Fibroblast of pulmonary artery (primary cell): ENCODE measurements around the gene AGPAT3.

ENCODE experiments used
- DNase-seq: peaks from one replicate; pipeline ENCODE4 v3.0.0-alpha.2; 2010; ENCODE audit warnings: low read depth
- H3K4me3 ChIP-seq: replicated peaks from 2 replicates; pipeline ENCODE4 v1.5.1; 2011; ENCODE audit warnings: low read depth, mild to moderate bottlenecking, control low read depth, low read length, moderate library complexity
- CTCF ChIP-seq: IDR thresholded peaks from 2 replicates; pipeline ENCODE4 v1.5.1; 2011; ENCODE audit warnings: mild to moderate bottlenecking, control low read depth, low read length, inconsistent platforms; ENCODE audit errors: missing control alignments

AGPAT3 gene

GRCh38 chr21:43942621-43943020, 77.6 kb downstream of the AGPAT3 start:
- TF ChIP-seq CTCF = no peak
- DNase-seq = no peak
- H3K4me3 ChIP-seq = no peak overlapping the region

- TF ChIP-seq CTCF = no peak
- no peak overlapping the region for H3K4me3 ChIP-seq
These were observed 78.6 kb downstream of the AGPAT3 start for GRCh38 chr21:43943512-43944077.

GRCh38 chr21:43944078-43944633, 79.1 kb downstream of the AGPAT3 start:
- no peak for TF ChIP-seq CTCF
- no peak for DNase-seq
- H3K4me3 ChIP-seq = no peak overlapping the region

More at GRCh38 chr21:43943512-43944077, 78.6 kb downstream of the AGPAT3 start:
- no peak for DNase-seq

- H3K4me3 ChIP-seq = no peak overlapping the region
- no peak for TF ChIP-seq CTCF
- no peak for DNase-seq
These were observed 79.7 kb downstream of the AGPAT3 start for GRCh38 chr21:43944757-43945156.

GRCh38 chr21:43948740-43949498, 83.9 kb downstream of the AGPAT3 start:
- no peak overlapping the region for H3K4me3 ChIP-seq
- TF ChIP-seq CTCF = no peak
- no peak for DNase-seq

GRCh38 chr21:43949499-43950208, 84.6 kb downstream of the AGPAT3 start:
- no peak for DNase-seq
- no peak for TF ChIP-seq CTCF
- no peak overlapping the region for H3K4me3 ChIP-seq
